PFSK-1 (cell line): ENCODE measurements around the gene PSMD8. TPM values are rescaled to one million over a fixed set of nuclear protein-coding genes. Genes with fewer than 3 reads are reported as not detected.

Experiments used
- FOXP2 ChIP-seq: optimal IDR thresholded peaks from 2 replicates; pipeline ENCODE3; 2011; ENCODE audit warnings: borderline replicate concordance, control low read depth, inconsistent platforms; ENCODE audit not compliant: insufficient read depth; ENCODE audit errors: extremely low read length, extremely low read depth
- POLR2AphosphoS5 ChIP-seq: IDR thresholded peaks from 2 replicates; pipeline ENCODE4 v1.6.1; 2012; ENCODE audit warnings: low read depth, mild to moderate bottlenecking, control low read depth, low read length, moderate library complexity
- REST ChIP-seq, 2 experiments: IDR thresholded peaks; 2 replicates each; pipeline versions ENCODE4 v1.6.1 to v1.8.0; 2011 to 2012; ENCODE audit warnings: low read depth in 2 of 2, low read length in 2 of 2, control low read depth in 1 of 2, inconsistent platforms in 1 of 2, mild to moderate bottlenecking in 1 of 2, moderate library complexity in 1 of 2; ENCODE audit not compliant: insufficient read depth in 1 of 2
- SIN3A ChIP-seq: IDR thresholded peaks from 2 replicates; pipeline ENCODE4 v1.6.1; 2012; ENCODE audit warnings: mild to moderate bottlenecking, low read length, moderate library complexity, borderline replicate concordance; ENCODE audit not compliant: insufficient read depth
- TAF1 ChIP-seq: IDR thresholded peaks from 2 replicates; pipeline ENCODE4 v1.6.1; 2012; ENCODE audit warnings: low read length, control low read depth, borderline replicate concordance; ENCODE audit not compliant: insufficient read depth
- polyA plus RNA-seq: library from polyadenylated mRNA; unstranded; fragments of >200 nt; gene quantifications from one replicate; pipeline ENCODE4 v1.2.1, GENCODE V29; 2012; ENCODE audit warnings: low read depth, missing spikeins; ENCODE audit not compliant: insufficient read length

The PSMD8 gene
- 529 TPM for polyA plus RNA-seq

- TF ChIP-seq REST (IDR thresholded peaks at IDR 0.05; ENCODE audit: insufficient read depth in 1 of 2, low read depth in 2 of 2, low read length in 2 of 2) (peak in 1 of 2 experiments; percentile 72; a peak in 2 of 4 replicates), TAF1 (peak; percentile 98), POLR2AphosphoS5 (peak; percentile 95), SIN3A (peak; percentile 59; the same call in 1 of the 2 replicates), FOXP2 (peak; percentile 23)
Observed at GRCh38 chr19:38374332-38375097, at the start of gene PSMD8. TSS of gene PSMD8 (plus strand) at chr19:38374571. CDS start at chr19:38374602, 31 bp downstream.

- no peak for TF ChIP-seq SIN3A
Observed at GRCh38 chr19:38326591-38326990, 47.8 kb upstream of the PSMD8 start.

- TF ChIP-seq POLR2AphosphoS5: no peak
Observed at GRCh38 chr19:38329651-38330050, 44.7 kb upstream of the PSMD8 start.

- TF ChIP-seq FOXP2: no peak
- TF ChIP-seq SIN3A: no peak
- no peak for TF ChIP-seq TAF1
- TF ChIP-seq POLR2AphosphoS5: no peak
- TF ChIP-seq REST (IDR thresholded peaks at IDR 0.05; ENCODE audit: insufficient read depth in 1 of 2, low read depth in 2 of 2, low read length in 2 of 2): no peak
Observed at GRCh38 chr19:38331728-38332127, 42.6 kb upstream of the PSMD8 start.

- TF ChIP-seq FOXP2 (no peak), REST (IDR thresholded peaks at IDR 0.05; ENCODE audit: insufficient read depth in 1 of 2, low read depth in 2 of 2, low read length in 2 of 2) (no peak), TAF1 (no peak), POLR2AphosphoS5 (no peak), SIN3A (no peak)
Observed at GRCh38 chr19:38333245-38333644, 41.1 kb upstream of the PSMD8 start.

GRCh38 chr19:38335949-38336637 is 38.3 kb upstream of the PSMD8 start:
- TF ChIP-seq POLR2AphosphoS5: no peak
- TF ChIP-seq TAF1: no peak
- TF ChIP-seq REST (IDR thresholded peaks at IDR 0.05; ENCODE audit: insufficient read depth in 1 of 2, low read depth in 2 of 2, low read length in 2 of 2): no peak
- TF ChIP-seq SIN3A: no peak
- no peak for TF ChIP-seq FOXP2
